Middle frontal gyrus (tissue), 1 donor: ENCODE measurements around the gene FCGR3A.
"Not testable (repeated sequence)": the region's sequence is repeated elsewhere in the genome, so short reads cannot be mapped to it uniquely, and the experiment has no call there.

ENCODE experiments used
- DNase-seq: peaks from one replicate; pipeline ENCODE4 v3.0.0-alpha.2; 2015; ENCODE audit warnings: low spot score; ENCODE audit errors: extremely low spot score

The FCGR3A gene

GRCh38 chr1:161549652-161550051 is at the start of gene FCGR3A:
TSS of gene FCGR3A (minus strand) at chr1:161549818. CDS start at chr1:161549736, 82 bp downstream.
- DNase-seq, result no peak

- DNase-seq, result not testable (repeated sequence)
These were observed 47.5 kb upstream of the FCGR3A start for GRCh38 chr1:161597077-161597476.

- not testable (repeated sequence) for DNase-seq
These were observed 46.0 kb upstream of the FCGR3A start for GRCh38 chr1:161595583-161595982.

GRCh38 chr1:161595173-161595572 is 45.6 kb upstream of the FCGR3A start:
- not testable (repeated sequence) for DNase-seq

- not testable (repeated sequence) for DNase-seq
These were observed 44.8 kb upstream of the FCGR3A start for GRCh38 chr1:161594269-161594984.

- DNase-seq, result not testable (repeated sequence)
These were observed 43.6 kb upstream of the FCGR3A start for GRCh38 chr1:161593092-161593755.

GRCh38 chr1:161592586-161592985 is 43.0 kb upstream of the FCGR3A start:
- not testable (repeated sequence) for DNase-seq

GRCh38 chr1:161589920-161590319 is 40.3 kb upstream of the FCGR3A start:
- not testable (repeated sequence) for DNase-seq

GRCh38 chr1:161589365-161589764 is 39.7 kb upstream of the FCGR3A start:
- not testable (repeated sequence) for DNase-seq

- DNase-seq, result not testable (repeated sequence)
These were observed 39.0 kb upstream of the FCGR3A start for GRCh38 chr1:161588596-161588995.

- DNase-seq, result not testable (repeated sequence)
These were observed 33.3 kb upstream of the FCGR3A start for GRCh38 chr1:161582882-161583281.

GRCh38 chr1:161580879-161581537 is 31.4 kb upstream of the FCGR3A start:
- DNase-seq, result not testable (repeated sequence)

GRCh38 chr1:161579856-161580507 is 30.4 kb upstream of the FCGR3A start:
- not testable (repeated sequence) for DNase-seq

GRCh38 chr1:161576676-161577075 is 27.1 kb upstream of the FCGR3A start:
- not testable (repeated sequence) for DNase-seq

GRCh38 chr1:161571703-161572102 is 22.1 kb upstream of the FCGR3A start:
- DNase-seq, result not testable (repeated sequence)

GRCh38 chr1:161566602-161566960 is 17.0 kb upstream of the FCGR3A start:
- not testable (repeated sequence) for DNase-seq

- not testable (repeated sequence) for DNase-seq
These were observed 13.9 kb upstream of the FCGR3A start for GRCh38 chr1:161563522-161563921.

- DNase-seq, result not testable (repeated sequence)
These were observed 12.8 kb upstream of the FCGR3A start for GRCh38 chr1:161562441-161562840.

- not testable (repeated sequence) for DNase-seq
These were observed 11.5 kb upstream of the FCGR3A start for GRCh38 chr1:161560960-161561715.

- DNase-seq, result not testable (repeated sequence)
These were observed 8.2 kb upstream of the FCGR3A start for GRCh38 chr1:161557506-161558450.
